Dermis microvascular lymphatic vessel endothelial cell (primary cell): ENCODE data around the gene ARAP3. TPM values are rescaled to one million over a fixed set of nuclear protein-coding genes. Genes with fewer than 3 reads are reported as not detected.

ENCODE experiments used
- DNase-seq, 2 donors: peaks; one replicate each; pipeline versions ENCODE4 v3.0.0 to v3.0.0-alpha.2; 2010; ENCODE audit warnings: low read depth in 2 of 2
- total RNA-seq: library from RNA; depleted of rRNA; stranded (reverse); fragments of >200 nt; gene quantifications from 2 replicates; pipeline ENCODE4 v1.2.1, GENCODE V29; 2014

ARAP3 gene
- total RNA-seq, 1 donor from 2014 or later: 25.5 TPM

DNA sequence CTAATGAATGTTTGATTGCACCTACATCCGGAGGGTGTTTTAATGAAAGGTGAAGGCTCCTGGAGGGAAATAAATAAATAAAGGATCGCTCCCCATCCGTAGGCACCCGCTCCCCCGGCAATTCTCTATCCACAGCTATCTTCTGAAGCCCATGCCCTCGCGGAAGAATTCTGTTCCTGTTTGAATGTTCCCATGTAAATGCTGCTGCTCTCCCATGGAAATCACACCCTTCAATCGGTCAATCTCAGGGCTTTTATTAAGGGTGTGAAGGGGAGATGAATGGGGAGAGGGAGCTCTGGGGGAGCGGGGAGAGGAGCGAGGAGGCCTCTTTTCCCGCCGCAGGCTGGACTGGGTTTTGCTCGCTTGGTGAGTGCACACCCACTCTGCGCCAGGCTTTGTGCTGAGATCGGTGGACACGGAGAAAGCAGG lies 21.1 kb upstream of the ARAP3 start:
- DNase-seq: no peak

DNA sequence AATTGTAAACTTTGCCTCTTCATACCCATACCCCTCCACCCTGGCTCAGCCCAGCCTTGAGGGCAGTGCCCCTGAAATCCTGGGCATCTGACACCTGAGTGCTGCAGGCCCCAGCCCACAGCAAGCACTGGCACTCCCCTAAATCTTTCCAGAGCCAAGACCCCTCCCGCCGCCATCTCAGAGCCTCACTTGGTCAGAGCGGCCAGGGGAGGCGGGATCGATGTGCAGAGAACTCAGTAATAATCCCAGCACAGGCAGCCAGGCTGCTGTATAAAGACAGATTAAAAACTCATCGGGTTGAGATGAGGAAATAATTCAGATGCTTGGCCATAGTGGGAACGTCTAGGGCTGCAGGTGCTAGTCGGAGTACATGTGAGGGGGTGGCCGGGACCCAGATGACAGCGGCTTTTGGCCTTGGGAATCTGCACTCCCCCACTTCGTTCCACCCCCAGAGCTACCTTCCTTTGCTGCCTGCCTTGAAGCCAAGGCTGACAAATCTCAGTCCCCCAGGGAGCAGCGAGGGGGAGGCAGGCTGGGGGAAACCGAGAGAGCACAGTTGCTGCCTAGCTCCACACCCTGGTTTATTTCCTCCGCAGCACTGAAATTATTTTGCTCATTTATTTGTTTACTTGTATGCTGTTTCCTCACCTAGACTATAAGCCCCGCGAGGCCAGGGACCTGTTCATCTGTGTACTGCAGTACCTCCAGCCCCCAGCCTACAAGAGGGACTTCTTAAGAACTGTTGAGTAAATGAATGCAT lies 19.5 kb upstream of the ARAP3 start:
- DNase-seq: no peak

DNA sequence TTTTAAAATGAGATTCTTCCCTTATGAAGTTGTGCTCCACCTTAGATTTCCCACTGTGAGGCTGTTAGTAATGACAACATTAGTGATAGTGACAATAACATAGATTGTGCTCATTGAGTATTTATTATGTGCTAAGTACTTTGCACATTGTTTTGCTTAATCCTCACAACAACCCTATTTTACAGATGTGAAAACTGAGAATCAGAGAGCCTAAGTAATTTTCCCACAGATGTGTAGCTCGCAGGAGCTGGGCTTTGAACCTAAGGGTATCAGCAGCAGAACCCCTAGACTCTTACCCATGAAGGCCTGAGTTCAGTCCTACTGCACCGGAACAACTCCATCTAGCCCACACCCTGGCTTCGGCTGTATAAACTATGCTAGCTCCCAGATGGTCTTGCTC lies 15.6 kb upstream of the ARAP3 start:
- no peak for DNase-seq

DNA sequence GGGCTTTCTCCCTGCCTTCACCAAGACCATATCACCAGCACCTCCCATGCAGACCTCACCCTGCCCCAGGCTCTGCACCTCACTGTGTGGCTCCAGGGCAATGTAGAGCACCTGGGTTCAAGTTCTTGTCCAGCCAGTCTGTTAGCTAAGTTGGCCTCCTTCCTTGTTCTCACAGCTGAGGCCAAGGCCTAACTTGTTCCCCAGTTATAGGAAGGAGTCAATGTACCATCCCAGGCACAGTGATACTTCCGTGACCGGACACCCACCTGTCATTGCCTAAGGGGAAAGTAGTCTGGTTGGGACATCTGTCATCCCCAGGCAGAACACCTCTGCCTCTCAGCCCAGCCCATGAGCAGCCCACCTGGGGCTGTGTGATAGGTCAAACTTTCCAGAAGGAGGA lies 14.4 kb upstream of the ARAP3 start:
- no peak for DNase-seq

DNA sequence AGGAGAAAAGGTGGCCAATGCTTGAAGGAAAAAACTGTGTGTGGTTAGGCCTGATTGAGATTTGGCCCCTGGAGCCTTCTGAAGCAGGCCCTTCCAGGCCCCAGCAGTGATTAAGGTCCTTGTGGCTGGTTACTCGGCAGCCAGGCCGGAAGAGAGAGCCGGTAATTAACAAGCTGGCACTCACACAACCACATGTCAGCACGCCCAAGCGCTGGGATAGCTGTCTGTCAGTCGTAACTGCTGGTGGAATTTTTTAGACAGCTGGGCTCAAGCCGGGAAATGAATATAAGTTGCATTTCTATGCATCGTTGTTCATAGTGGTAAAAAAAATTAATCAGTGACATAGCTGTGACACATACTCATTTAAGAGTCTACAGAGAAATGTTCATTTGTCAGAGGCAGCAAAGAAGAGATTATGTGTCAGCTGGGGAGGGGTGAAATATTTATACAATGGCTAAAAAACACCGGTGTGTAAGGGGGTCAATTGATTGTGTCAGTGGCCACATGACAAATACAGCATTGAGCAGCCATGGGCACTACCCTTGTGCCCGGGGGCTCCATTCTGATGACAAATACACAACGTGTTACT lies 13.7 kb upstream of the ARAP3 start:
- DNase-seq: peak in 1 of 2 donors; percentile 48

DNA sequence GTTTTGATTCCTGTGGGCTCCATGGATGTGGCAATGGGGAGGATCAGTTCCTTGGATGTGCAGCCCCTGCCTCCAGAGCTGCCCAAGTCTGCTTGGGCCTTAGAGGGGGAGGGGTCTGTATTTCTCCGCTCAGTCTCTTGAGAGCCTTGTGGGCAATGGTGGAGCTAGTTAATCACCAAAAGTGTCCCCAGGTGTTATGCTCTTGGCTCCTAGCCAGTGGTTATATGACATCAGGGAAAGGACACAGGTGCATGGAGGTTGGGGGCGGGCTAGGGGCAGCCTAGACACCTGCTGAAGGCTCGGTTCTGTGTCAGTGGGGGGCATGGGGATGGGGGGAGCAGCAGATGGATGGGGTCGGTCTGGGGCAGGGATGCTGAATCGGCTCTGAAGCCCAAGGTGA lies 12.4 kb upstream of the ARAP3 start:
- no peak for DNase-seq

DNA sequence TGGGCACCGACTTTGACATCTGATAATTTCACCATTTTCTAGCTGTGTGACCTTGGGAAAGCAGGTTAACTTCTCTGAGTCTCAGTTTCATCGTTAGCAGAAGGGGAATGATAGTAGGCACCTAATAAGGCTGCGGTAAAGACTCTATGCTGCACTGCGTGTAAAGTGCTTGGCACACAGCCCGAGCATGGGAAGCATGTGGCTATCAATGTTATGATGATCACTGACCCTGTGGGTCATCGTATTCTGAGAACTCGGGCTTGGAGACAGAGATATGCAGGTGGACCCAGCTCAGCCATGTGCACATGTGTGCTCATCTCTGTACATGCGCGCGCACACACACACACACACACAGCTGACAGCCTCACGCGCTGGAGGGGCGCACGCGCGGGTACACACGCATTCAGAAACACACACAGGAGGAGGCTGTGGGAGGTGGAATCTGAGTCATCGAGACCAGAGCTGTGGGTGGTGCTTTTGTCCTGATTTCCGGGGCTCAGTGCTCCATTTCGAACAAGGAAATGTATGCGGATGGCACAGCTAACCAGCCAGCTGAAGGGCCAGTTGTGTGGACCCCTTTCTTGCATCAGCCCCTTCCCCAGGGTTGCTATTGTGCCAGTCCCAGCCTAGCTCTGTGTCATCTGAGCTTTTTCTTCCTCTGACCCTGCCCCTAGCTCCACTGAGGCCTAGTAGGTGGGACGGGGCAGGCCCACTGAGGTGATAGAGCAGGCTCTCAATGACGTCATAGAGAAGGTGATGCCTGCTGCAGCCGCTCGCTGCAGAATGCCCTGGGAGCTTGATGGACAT lies 11.1 kb upstream of the ARAP3 start:
- DNase-seq: no peak

DNA sequence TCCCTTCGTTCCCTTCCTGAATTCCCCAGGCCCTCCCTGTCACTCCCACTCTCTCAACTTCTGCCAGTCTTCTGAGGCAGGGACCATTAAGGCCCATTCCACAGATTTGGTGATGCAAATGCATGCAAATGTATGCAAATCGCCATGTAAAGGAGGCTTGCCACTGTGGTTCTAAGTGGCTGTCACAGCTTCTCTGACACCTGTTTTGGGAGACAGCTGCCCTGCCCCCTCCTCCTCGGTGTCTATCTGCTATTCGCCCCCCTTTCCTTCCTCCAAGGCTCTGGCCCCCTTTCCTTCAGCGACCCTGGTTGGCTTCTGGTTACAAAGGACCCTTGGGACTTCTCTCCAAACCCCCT lies 10.5 kb upstream of the ARAP3 start:
- DNase-seq: no peak

DNA sequence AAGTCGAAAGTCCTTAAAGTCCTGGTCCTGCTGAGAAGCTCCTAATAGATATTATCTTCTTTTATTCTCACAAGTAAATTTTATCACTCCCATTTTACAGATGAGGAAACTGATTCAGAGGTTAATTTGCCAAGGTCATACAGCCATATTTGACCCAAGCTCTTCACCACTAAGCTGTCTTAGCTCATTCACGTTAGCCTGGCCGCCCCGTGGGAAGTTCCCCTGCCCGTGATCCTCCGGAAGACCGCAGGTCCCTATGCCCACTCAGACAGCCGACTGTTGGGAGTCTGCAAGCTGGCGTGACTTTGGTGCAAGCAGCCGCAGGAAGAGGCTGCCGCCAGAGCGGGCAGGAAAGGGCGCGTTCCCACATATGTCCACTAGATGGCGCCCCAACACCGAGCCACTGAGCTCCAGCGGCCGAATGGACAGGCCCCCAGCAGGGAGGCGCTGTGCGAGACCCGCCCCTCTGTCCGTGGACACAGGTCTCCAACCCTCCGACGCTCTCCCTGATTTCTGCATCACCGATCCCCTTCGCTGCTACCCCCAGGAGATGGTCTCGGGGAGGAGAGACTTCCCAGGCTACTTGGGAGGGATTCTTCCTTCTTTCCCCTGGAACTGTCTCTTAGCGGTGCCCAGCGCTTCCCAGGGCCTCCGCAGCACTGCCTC lies 10.0 kb upstream of the ARAP3 start:
- DNase-seq: peak; percentile 45 to 79

DNA sequence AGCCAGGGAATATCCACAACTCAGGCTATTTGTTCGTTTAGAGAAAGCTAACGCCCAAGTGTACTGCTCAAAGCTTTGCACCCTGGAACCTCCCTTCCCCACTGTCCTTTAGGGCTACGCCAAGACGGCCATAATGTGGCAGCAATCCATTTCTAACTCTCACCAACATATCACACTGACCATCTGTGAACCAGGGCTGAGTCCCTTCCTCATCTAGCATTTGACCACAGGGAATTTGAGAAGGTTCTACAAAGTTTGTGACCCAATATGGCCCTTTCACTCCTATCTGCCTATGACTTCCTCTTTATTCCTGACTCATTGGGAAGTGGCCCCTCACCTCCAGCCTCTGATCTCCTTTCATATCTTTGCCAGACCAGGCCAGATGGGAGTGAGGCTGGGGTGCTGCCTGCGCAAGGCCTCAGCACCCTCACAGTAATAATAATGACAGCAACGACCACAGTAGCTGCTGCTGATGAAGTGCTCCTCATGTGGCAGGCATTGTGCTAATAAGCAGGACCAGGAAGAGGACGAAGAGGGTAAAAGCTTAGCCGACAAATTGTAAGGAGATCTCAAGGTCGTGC lies 9.3 kb upstream of the ARAP3 start:
- DNase-seq: no peak

DNA sequence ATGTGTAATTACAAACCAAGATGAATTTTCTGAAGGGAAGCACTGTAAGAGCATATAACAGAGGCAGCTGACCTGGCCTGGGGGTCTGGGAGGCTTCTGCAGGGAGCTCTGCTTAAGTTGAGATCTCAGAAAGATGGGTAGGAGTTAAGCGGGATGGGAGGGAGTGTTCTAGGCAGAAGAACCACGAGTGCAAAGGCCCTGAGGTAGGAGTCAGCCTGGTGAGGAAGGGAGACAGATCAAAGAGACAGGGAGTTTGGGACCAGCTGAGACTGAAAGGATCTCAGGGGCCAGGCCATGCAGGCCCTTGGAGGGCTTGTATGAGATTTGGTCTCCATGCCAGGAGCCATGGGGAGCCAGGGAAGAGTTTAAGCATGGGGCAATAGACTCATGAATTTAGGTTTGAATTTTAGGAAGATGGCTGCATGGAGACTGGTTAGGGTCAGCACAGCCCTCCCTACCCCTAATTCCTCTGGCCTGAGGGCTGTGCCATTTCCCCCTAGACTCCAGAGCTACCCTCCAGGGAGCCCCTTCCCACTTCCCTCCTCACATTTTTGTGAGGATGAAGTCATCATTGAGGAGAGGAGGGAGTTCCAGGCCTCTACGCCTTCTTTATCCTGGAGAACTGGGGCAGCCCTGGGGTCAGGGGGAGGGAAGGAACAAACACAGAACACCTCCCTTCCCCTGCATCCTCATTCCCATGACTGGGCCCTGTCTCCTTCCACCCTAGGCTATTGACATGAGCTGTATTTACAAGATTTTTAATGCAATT lies 4.8 kb upstream of the ARAP3 start:
- DNase-seq: no peak

DNA sequence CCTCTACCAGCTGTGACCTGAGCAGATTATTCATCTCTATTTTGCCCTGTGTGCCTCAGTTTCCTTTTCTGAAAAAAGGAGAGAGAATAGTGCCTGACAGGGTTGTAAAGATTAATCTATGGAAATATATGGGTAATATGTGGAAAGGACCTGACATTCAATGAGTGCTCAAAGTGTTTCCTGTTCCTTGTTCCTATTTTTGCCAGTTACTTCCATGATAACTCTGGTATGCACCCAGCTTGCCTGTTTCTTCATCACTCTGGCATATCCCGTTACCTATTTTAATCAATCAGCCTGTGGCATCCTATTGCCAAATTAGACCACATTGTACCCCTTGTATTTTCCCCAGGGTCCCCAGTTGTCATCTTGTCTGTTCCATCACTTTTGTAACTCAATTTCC lies 3.6 kb upstream of the ARAP3 start:
- no peak for DNase-seq

DNA sequence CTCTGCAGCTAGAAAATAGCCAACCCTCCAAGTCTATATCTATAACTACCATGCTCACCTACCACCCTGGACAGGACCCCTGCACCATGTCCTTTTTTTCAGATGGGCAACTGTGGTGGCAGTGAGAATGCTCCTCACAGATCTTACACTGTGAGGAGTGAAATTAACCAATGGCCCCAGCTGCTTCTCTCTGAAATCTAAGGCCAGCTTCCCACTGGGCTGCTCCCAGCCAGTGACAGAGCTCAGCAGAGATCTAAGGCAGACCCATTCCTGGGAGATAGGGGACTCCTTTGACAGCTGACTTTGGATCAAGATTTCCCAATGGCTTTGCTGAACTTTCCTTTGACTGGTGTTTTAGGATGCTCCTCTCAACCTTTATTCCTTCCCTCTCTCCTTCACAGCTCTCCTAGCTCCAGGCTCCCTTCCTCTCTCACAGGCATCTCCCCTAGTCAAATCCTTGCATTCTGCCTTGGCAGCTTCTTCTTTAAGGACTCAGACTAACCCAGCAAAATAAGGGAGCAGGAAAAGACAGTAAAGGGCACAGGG lies 1.6 kb upstream of the ARAP3 start:
- DNase-seq: no peak

DNA sequence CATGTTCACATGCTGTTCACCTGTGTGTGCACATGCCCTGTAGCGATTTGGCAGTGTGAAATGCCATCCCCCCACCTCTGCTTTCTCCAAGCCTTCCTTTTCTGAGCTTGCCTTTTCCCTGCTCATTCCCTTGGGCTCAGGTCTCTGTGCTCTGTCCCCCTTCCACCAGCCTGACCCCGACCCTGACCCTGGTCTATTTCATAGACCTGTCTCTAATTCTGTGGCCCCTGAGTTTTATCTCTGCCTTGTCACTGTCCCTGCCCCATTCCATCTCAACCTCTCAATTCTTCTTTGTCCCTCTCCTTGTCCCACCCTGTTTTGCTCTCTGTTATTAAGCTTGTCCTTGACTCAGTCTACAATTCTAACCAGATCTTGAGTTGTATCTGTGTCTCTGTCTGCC lies 735 bp downstream of the ARAP3 start:
- no peak for DNase-seq

DNA sequence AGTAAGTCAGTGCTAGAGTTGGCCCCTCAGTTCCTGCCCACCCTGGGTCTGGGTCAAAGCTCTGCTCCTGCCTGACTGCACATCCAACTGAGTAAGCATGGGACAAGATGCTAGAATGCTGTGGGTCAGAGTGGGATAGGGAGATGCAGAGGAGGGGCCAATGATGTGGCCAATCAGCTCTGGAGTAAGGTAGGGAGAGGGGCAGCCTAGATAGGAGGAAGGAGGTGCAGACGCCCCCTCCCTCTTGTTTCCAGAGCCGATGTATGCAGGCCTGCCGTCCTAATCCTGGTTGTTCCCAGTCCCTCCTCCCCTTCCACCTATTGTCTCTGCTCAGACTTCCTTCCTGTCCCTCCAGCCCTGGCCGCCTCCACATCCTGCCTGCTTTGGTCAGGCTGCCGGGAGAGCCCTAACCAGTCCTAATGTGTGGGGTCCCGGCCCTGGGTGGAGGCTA lies 1.3 kb downstream of the ARAP3 start:
- DNase-seq: peak; percentile 98 to 99

DNA sequence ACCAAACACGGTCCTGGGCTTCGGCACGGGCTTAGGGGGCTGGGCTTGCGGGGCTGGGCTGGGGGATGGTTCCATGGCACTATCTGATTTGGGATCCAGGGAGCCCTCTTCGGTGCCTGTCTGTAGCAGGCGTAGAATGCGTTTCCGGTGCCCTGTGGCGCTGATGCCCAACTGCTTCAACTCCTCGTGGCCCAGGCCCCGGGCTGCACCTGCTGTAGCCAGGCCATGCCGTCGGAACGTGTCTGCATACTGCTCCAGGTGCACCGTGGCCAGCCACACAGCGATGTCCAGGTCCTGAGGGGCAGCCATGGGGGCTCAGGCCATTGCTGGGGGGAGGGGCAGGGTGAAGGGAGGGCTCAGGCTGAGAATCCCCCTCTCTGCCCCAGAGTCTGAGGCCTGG lies 1.9 kb downstream of the ARAP3 start:
- no peak for DNase-seq

DNA sequence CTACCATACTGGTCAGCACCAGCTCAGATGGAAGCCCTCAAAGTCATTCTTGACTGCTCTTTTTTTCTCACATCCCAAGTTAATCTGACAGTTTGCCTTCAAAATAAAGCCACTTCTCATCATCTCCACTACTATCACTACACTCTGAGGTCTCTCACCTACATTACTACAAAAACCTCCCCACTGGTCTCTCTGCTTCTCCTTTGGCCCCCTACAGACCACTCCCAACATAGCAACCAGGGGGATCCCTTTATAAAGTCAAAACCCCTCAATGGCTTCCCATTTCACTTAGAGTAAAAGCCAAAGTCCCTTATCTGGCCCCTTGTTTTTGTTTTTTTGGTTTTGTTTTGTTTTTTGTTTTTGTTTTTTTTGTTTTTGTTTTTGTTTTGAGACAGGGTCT lies 4.6 kb downstream of the ARAP3 start:
- no peak for DNase-seq

DNA sequence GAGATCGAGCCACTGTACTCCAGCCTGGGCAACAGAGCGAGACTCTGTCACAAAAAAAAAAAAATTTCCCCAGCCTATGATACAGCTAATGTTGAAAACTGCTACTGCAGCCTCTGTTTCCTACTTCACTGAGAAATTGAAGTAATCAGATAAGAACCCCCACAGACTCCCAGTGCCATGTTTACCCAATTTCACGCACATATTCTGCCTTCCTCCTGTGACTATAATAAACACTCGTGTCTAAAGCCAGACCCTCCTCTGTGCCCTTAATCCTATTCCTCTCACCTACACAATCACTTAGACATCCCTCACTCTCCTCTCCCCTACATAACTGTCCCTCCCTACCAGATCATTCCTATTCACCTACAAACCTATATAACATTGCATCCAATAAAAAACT lies 6.4 kb downstream of the ARAP3 start:
- DNase-seq: no peak

DNA sequence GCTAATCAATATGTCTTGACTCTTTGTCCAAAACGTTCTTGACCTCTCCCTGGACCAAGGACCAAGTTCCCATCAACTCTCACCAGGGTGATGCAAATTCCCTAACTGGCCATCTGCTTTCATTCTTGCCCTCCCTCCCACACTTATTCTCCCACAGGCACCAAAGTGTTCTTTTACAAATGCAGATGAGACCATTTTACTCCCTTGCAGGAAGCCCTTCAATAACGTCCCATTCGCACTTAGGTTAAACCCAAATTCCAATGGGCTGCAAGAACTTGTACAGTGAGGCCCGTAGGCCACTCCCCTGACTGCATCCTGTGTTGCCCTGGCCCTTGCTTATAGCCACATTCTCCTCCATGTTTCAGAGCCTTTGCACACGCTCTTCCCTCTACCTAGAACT lies 7.3 kb downstream of the ARAP3 start:
- no peak for DNase-seq
